Measurements from ENCODE around the gene ITGAE. TPM values are rescaled to one million over a fixed set of nuclear protein-coding genes. Genes with fewer than 3 reads are reported as not detected.
"Not testable (repeated sequence)": the region's sequence is repeated elsewhere in the genome, so short reads cannot be mapped to it uniquely, and the experiment has no call there.

ITGAE gene
- 45.7 TPM for polyA plus RNA-seq (2013, experiment 1 of 2)
- 39.8 TPM for polyA plus RNA-seq (2013, experiment 2 of 2)

GRCh38 chr17:3800362-3801271, at the start of gene ITGAE:
TSS of gene ITGAE (minus strand) at chr17:3801188. CDS start at chr17:3801144, 44 bp downstream.
- Histone ChIP-seq H3K4me1 (ENCODE audit: control insufficient read depth, insufficient read depth, low read length, poor library complexity, severe bottlenecking) (peaks cover 17% of the 10 kb centered on the region), H3K9me3 (ENCODE audit: control insufficient read depth, low read length) (no peaks in the 10 kb centered on the region), H3K36me3 (ENCODE audit: control insufficient read depth, insufficient read depth, low read length) (peaks cover 21% of the 10 kb centered on the region), H3K27ac (ENCODE audit: low read depth, low read length, severe bottlenecking) (no peak within 1 kb of the TSS), H3K4me3 (ENCODE audit: extremely low read depth, insufficient read depth, low read length, poor library complexity, severe bottlenecking) (no peak within 1 kb of the TSS)
- 95 to 96% methylated on average over 16 to 17 of the region's 17 CpGs for WGBS, 2 experiments (ENCODE audit: insufficient coverage in 2 of 2)

DNA sequence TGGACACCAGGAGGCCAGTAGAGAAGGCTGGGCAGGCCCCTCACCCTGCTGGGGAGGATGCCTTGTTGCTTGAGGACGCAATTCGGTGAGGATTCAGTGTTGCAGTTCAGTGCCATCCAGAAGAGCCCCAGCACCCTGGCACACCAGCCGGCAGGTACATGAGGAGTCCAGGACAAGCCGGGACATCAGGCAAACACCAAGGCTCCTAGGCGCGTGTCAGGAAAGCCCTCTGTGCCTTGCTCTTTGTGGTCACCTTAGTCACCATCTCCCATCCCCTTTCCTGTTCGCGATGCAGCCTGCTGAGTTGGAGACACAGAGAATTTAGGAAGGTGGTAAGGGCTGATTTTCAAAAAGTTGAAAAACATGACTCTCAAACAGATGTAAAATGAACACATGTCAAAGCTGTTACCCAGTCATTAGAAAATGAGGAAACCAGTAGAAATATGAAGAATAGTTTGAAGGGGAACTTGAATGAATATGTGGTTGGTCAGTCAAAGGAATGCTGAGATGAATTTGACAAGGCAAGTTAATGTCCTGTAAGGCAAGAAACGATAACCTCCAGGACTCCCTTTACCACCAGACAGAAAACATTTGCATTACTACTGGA, 47.3 kb upstream of the ITGAE start:
- no peak overlapping the region for H3K27ac ChIP-seq (ENCODE audit: low read depth, low read length, severe bottlenecking)
- 87 to 98% methylated on average over 4 to 6 of the region's 9 CpGs for WGBS, 2 experiments (ENCODE audit: insufficient coverage in 2 of 2)
- no peak overlapping the region for H3K4me3 ChIP-seq (ENCODE audit: extremely low read depth, insufficient read depth, low read length, poor library complexity, severe bottlenecking)
- H3K4me1 ChIP-seq (ENCODE audit: control insufficient read depth, insufficient read depth, low read length, poor library complexity, severe bottlenecking), result no peaks in the 10 kb centered on the region
- H3K9me3 ChIP-seq (ENCODE audit: control insufficient read depth, low read length), result no peaks in the 10 kb centered on the region
- peaks cover 12% of the 10 kb centered on the region for H3K36me3 ChIP-seq (ENCODE audit: control insufficient read depth, insufficient read depth, low read length)

DNA sequence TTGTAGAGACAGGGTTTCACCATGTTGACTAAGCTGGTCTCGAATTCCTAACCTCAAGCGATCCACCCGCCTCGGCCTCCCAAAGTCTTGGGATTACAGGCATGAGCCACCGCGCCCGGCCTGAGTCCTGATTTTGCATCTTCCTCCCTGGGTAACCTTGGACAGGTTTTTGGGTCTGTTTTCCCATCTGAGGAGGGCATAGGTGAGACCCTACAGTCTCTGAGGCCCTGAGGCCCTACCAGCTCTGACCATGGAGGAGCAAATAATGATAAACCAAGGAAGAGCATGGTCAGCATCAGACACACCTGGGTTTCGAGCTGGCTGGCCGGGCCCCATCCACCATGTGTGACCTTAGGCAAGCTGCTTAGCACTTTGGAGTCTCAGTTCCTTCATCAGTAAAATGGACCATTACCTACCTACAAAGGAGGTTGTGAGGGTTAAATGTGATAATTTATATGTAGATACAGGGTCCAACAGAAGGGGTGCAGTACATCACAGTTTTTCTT, 46.2 kb upstream of the ITGAE start:
- H3K9me3 ChIP-seq (ENCODE audit: control insufficient read depth, low read length), result no peaks in the 10 kb centered on the region
- no peak overlapping the region for H3K27ac ChIP-seq (ENCODE audit: low read depth, low read length, severe bottlenecking)
- no peak overlapping the region for H3K4me3 ChIP-seq (ENCODE audit: extremely low read depth, insufficient read depth, low read length, poor library complexity, severe bottlenecking)
- H3K36me3 ChIP-seq (ENCODE audit: control insufficient read depth, insufficient read depth, low read length), result peaks cover 24% of the 10 kb centered on the region
- no peaks in the 10 kb centered on the region for H3K4me1 ChIP-seq (ENCODE audit: control insufficient read depth, insufficient read depth, low read length, poor library complexity, severe bottlenecking)
- WGBS, 2 experiments (ENCODE audit: insufficient coverage in 2 of 2), result 92 to 98% methylated on average over 7 to 9 of the region's 9 CpGs

DNA sequence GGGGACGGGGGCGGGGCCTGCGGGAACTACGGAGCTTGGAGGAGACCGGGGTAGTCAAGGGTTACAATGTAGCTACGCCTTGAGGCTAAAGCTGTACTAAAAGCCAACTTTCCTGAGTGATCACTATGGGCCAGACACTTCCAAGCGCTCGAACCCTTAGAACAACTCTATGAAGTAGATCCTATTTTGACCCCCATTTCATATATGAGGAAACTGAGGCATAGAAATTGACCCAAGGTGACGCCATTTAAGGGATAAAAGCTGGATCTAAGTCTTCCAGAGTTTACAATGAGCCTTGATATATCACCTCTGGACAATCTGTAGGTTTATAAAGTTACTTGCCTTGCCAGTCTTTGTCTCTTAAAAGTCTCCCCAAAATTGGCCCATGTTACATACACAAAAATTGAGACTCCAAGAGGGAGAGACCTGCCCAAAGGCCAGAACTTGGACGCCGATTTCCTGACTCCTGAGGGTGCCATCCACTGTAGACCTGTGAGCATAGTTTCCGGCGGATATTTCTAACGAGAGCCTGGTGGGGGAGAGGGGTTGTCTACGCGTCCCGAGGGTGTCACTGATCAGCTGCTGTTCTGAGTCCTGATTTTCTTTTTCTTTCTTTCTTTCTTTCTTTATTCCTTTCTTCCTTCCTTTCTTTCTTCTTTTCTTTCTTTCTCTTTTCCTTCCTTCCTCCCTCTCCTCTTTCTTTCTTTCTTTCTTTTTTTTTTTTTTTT, 45.6 kb upstream of the ITGAE start:
- H3K4me3 ChIP-seq (ENCODE audit: extremely low read depth, insufficient read depth, low read length, poor library complexity, severe bottlenecking), result peak overlapping the region; percentile 98
- H3K36me3 ChIP-seq (ENCODE audit: control insufficient read depth, insufficient read depth, low read length), result peaks cover 30% of the 10 kb centered on the region
- 19 to 39% methylated on average over 8 to 10 of the region's 17 CpGs for WGBS, 2 experiments (ENCODE audit: insufficient coverage in 2 of 2)
- no peak overlapping the region for H3K27ac ChIP-seq (ENCODE audit: low read depth, low read length, severe bottlenecking)
- no peaks in the 10 kb centered on the region for H3K9me3 ChIP-seq (ENCODE audit: control insufficient read depth, low read length)
- H3K4me1 ChIP-seq (ENCODE audit: control insufficient read depth, insufficient read depth, low read length, poor library complexity, severe bottlenecking), result no peaks in the 10 kb centered on the region

- Histone ChIP-seq H3K4me3 (ENCODE audit: extremely low read depth, insufficient read depth, low read length, poor library complexity, severe bottlenecking) (peak within 1 kb of the TSS; percentile 98), H3K36me3 (ENCODE audit: control insufficient read depth, insufficient read depth, low read length) (peaks cover 38% of the 10 kb centered on the region), H3K4me1 (ENCODE audit: control insufficient read depth, insufficient read depth, low read length, poor library complexity, severe bottlenecking) (no peaks in the 10 kb centered on the region), H3K27ac (ENCODE audit: low read depth, low read length, severe bottlenecking) (peak within 1 kb of the TSS; percentile 87), H3K9me3 (ENCODE audit: control insufficient read depth, low read length) (no peaks in the 10 kb centered on the region)
- WGBS, 2 experiments (ENCODE audit: insufficient coverage in 2 of 2), result 0% methylated on average over 42 to 55 of the region's 76 CpGs
Measured at GRCh38 chr17:3845621-3846436, 44.8 kb upstream of the ITGAE start, which contains the start of gene NCBP3. TSS of gene NCBP3 (minus strand) at chr17:3846246. CDS start at chr17:3846223, 23 bp downstream.

- WGBS, 2 experiments (ENCODE audit: insufficient coverage in 2 of 2), result 0% methylated on average over 3 to 4 of the region's 8 CpGs
- H3K36me3 ChIP-seq (ENCODE audit: control insufficient read depth, insufficient read depth, low read length), result peaks cover 43% of the 10 kb centered on the region
- no peaks in the 10 kb centered on the region for H3K4me1 ChIP-seq (ENCODE audit: control insufficient read depth, insufficient read depth, low read length, poor library complexity, severe bottlenecking)
- H3K27ac ChIP-seq (ENCODE audit: low read depth, low read length, severe bottlenecking), result peak overlapping the region; percentile 87
- no peaks in the 10 kb centered on the region for H3K9me3 ChIP-seq (ENCODE audit: control insufficient read depth, low read length)
- H3K4me3 ChIP-seq (ENCODE audit: extremely low read depth, insufficient read depth, low read length, poor library complexity, severe bottlenecking), result peak overlapping the region; percentile 98
Measured at GRCh38 chr17:3845291-3845620, 44.3 kb upstream of the ITGAE start.

- H3K4me1 ChIP-seq (ENCODE audit: control insufficient read depth, insufficient read depth, low read length, poor library complexity, severe bottlenecking); H3K9me3 ChIP-seq (ENCODE audit: control insufficient read depth, low read length); H3K27ac ChIP-seq (ENCODE audit: low read depth, low read length, severe bottlenecking): not testable (repeated sequence)
- Histone ChIP-seq H3K36me3 (ENCODE audit: control insufficient read depth, insufficient read depth, low read length) (peaks cover 50% of the 10 kb centered on the region), H3K4me3 (ENCODE audit: extremely low read depth, insufficient read depth, low read length, poor library complexity, severe bottlenecking) (peak overlapping the region; percentile 98)
- WGBS, 2 experiments (ENCODE audit: insufficient coverage in 2 of 2), result 95 to 97% methylated on average over 15 to 16 of the region's 19 CpGs
Measured at GRCh38 chr17:3844556-3844955, 43.6 kb upstream of the ITGAE start.

- 40 to 43% methylated on average over 3 of the region's 3 CpGs for WGBS, 2 experiments (ENCODE audit: insufficient coverage in 2 of 2)
- no peak overlapping the region for H3K27ac ChIP-seq (ENCODE audit: low read depth, low read length, severe bottlenecking)
- H3K36me3 ChIP-seq (ENCODE audit: control insufficient read depth, insufficient read depth, low read length), result peaks cover 56% of the 10 kb centered on the region
- no peaks in the 10 kb centered on the region for H3K9me3 ChIP-seq (ENCODE audit: control insufficient read depth, low read length)
- H3K4me3 ChIP-seq (ENCODE audit: extremely low read depth, insufficient read depth, low read length, poor library complexity, severe bottlenecking), result no peak overlapping the region
- no peaks in the 10 kb centered on the region for H3K4me1 ChIP-seq (ENCODE audit: control insufficient read depth, insufficient read depth, low read length, poor library complexity, severe bottlenecking)
Measured at GRCh38 chr17:3843935-3844516, 43.0 kb upstream of the ITGAE start.

- WGBS, 2 experiments (ENCODE audit: insufficient coverage in 2 of 2), result 95 to 96% methylated on average over 9 to 11 of the region's 12 CpGs
- no peak overlapping the region for H3K27ac ChIP-seq (ENCODE audit: low read depth, low read length, severe bottlenecking)
- H3K36me3 ChIP-seq (ENCODE audit: control insufficient read depth, insufficient read depth, low read length), result peaks cover 94% of the 10 kb centered on the region
- no peak overlapping the region for H3K4me3 ChIP-seq (ENCODE audit: extremely low read depth, insufficient read depth, low read length, poor library complexity, severe bottlenecking)
- no peaks in the 10 kb centered on the region for H3K9me3 ChIP-seq (ENCODE audit: control insufficient read depth, low read length)
- H3K4me1 ChIP-seq (ENCODE audit: control insufficient read depth, insufficient read depth, low read length, poor library complexity, severe bottlenecking), result no peaks in the 10 kb centered on the region
Measured at GRCh38 chr17:3838206-3838605, 37.2 kb upstream of the ITGAE start.
